Measurements from ENCODE around the gene FOXA1.

The FOXA1 gene

DNA sequence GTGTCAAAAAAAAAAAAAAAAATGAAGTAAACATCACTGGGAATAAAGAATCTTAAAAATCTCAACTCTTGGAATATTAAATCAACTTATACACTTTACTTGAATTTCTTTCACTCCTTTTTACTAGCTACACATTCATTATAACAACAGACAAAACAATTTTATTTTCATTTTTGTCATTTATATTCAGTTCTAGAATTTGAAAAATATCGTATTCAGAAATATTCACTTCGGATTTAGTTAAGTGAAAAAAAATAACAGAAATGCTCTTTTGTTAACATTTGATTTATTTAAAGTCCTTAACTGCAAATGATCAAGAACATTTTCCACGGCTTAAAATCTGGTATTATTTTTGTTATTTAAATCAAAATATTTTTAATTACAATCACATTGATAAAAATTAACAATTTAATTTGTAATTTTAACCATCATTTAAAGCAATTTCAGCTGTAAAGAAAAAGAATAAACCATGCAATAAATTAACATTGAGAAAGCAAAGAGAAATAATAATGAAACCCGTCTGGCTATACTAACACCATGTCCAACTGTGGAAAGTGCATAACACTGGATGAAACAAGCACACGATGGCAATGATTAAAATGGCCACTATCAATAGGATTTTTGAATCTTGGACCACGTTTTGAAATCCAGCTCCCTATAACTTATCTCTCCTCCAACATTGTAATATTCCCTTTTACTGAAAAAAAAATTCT is 5.2 kb downstream of the FOXA1 start:
- no peak for DNase-seq (ENCODE audit: low read depth)

- no peak for DNase-seq (ENCODE audit: low read depth)
These were observed 5.9 kb downstream of the FOXA1 start for GRCh38 chr14:37588956-37589714.

GRCh38 chr14:37588667-37588955 is 6.4 kb downstream of the FOXA1 start:
- no peak for DNase-seq (ENCODE audit: low read depth)

DNA sequence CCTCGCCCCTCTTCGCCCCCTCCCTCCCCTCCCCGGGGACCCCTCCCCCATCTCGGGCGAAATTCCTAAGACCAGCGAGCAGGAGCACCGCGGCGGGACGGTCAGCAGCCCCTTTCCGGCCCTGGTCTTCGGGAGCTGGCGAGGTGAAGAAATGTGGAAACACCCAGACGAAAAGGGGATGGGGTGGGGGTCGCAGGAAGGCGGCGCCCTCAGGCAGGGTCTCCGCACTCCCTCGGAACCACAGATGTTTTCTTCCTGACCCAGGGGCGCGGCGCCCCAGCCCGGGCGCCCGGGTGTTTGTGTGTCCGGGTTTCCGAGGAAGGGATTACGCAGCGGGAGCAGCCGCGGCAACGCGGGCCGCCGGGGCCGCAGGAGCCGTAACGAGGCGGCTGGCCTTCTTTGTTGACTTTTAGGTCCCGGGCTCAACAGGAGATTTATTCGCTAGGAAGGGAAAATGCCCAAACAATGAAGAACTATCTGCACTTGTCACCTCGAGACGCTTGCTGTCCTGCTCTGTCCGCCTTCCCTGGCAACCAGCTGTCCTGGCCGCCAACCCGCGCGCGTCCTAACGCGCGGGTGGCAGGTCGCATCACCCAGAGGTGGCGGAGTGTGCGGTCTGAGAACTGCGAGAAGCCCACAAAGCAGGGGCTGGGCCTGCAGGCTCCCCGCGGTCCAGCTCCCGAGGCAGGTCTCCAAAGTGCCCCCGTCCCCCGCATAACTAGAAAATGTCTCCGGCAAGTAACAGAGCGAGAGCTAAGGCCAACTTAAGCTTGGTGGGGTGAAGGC is 7.0 kb downstream of the FOXA1 start:
- DNase-seq (ENCODE audit: low read depth): no peak

DNA sequence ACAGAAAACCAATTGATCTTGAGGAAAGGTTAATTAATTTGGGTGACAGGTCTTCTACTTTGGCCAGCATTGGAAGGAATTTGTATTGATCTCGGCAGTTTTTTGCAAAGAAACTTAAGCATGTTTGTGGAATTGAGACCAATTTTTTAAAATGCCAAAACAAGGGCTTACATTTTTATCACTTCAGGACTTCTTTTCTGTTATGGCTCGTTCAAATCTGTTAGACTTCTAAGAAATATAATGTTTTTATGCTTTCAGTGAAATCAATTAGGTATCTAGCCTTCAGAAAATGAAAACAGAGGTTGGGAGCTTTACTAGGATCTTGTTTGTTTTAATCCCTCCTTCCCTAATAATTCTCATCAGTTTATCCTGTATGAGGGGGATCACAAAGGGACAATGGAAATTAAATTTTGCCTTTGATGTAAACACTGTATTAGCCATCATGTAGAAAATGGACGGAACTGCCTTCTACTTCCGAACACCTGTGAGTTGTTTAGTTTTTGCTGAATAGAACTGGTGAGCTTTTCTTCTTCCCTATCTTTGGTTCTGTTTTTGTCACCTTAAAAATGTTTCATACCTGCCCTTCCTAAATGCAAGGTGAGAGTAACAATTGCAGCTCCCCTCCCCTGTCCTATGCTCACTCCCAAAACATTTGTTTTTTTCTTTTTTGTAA is 7.8 kb downstream of the FOXA1 start:
- DNase-seq (ENCODE audit: low read depth): no peak

DNA sequence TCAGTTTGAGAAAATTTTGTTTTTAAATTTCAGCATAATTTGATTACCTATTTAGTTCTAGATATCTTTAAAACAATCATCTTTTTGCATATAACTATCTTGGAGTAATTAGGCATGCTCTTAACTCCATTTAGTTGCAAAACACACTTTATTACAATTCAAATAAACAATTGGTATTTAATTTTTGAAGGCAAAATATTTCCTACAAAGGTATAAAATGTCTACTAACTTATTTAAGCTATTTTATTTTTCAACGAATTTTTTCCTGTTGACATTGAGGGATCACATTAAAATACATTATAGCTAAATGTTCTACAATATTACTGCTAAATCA is 8.3 kb downstream of the FOXA1 start:
- no peak for DNase-seq (ENCODE audit: low read depth)

- DNase-seq (ENCODE audit: low read depth): no peak
These were observed 8.9 kb downstream of the FOXA1 start for GRCh38 chr14:37585971-37586796.

DNA sequence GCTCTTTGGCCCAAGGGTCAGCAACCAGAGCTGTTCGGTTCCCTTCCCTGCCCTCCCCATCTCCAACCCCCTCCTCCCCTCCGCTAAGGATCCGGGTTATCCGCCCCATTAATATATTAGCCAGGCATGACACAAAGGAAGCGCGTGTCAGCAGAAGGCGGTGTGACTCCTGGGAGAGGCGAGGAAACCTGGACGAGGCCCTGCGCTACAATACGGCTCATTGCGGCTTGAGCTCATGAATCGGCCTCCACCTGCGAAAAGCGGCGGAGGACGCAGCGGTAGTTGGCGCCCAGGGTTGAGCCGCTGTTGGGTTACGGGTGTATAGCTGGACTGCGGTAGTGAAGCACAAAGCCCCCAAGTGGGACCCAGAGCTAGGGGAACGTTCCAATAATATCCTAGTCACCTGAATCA is 9.9 kb downstream of the FOXA1 start:
- DNase-seq (ENCODE audit: low read depth): no peak

DNA sequence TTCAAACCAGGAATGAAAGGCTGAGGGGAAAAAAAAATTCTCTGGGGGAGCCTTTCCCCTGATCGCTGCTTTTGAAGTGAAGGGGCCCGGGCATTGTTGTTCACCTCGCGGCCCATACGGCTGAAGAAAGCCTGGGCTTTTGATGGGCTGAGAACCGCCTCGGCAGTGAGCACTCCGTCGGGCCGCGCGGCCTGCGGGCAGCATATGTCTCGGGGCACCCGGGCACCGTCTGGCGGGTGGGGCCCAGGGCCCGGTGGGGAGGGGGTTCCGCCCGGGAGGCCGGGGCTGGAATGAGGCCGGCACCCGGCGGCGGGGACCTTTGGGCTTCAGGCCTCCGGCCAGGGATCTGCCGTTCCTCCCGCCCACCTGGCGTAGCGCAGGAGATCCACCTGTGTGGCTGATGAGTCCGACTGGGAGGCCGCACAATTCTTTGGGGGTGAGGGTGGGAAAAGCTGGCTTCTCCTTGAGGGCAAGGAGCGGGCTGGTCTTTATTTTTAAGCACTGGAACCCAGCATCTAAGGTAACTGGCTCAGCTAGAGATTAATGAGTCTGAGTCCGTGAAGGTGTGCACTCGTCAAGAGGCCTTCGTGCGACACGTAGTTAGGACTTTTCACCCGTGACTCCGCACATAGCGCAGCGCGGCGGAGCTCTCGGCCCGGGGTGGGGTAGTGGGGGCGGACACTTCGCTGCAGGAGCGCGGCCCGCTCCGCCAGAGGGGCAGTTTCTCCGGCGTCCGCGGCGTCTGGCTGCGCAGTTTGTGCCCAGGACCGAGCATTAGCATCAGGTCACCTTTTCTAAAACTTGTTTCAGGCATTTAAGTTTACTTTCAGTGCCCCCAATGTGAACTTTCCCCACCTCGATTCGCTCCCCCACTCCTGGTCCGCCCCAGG is 10.6 kb downstream of the FOXA1 start:
- no peak for DNase-seq (ENCODE audit: low read depth)

DNA sequence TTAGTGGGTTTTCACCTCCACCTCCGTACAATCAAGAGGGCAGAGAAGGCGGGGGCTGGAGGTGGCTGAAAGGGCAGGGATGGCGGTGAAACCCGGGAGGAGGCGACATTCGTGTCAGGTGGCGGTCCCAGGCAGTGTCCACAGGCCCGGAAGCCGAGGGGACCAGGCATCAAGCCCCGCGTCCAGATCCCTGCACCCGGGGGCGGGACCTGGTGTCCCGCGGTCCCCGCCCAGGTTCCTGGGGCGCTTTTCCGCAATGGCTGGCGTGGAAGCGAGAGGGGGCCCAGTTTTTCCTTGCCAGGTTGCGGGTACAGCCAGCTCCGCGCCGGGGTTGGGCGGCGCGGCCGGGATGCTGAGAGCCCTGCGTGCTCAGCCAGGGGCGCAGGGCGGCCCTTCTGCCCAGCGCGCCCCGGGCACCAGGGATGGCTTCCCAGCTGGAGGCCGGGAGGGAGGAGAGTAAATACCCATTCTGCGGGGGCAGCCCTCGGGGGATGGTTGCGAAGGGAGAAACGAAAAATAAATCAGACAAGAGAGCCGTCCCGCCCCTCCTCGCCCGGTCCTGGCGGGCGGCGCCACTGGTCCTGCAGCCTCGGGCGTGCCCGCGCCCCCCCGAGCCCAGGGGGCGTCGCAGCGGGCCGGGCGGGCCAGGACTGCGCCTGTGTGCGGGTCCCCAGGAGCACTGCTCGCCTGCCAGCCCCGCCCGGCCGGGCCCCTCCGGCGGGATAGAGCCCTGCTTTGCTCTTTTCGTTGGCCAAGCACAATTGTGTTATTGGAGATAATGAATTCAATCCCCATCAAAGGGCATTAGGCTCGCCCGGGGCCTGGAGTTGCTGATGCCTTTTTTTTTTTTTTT is 11.5 kb downstream of the FOXA1 start:
- DNase-seq (ENCODE audit: low read depth): no peak

- no peak for DNase-seq (ENCODE audit: low read depth)
These were observed 14.9 kb downstream of the FOXA1 start for GRCh38 chr14:37580146-37580545.

- DNase-seq (ENCODE audit: low read depth): no peak
These were observed 15.8 kb downstream of the FOXA1 start for GRCh38 chr14:37579274-37579673.

- no peak for DNase-seq (ENCODE audit: low read depth)
These were observed 21.7 kb downstream of the FOXA1 start for GRCh38 chr14:37573356-37573755.

GRCh38 chr14:37571391-37571790 is 23.7 kb downstream of the FOXA1 start:
- no peak for DNase-seq (ENCODE audit: low read depth)

DNA sequence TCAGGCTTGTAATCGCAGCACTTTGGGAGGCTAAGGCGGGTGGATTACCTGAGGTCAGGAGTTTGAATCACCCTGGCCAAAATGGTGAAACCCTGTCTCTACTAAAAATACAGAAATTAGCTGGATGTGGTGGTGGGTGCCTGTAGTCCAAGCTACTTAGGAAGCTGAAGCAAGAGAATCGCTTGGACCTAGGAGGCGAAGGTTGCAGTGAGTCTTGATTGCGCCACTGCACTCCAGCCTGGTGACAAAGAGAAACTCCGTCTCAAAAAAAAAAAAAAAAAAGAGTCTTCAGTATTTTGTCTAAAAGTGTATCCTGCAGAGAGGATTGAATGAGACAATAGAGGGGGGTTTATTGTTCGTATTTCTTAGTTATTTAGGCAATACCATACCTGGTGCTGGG is 25.3 kb downstream of the FOXA1 start:
- DNase-seq (ENCODE audit: low read depth): no peak

- no peak for DNase-seq (ENCODE audit: low read depth)
These were observed 28.2 kb downstream of the FOXA1 start for GRCh38 chr14:37566811-37567371.

- no peak for DNase-seq (ENCODE audit: low read depth)
These were observed 29.5 kb downstream of the FOXA1 start for GRCh38 chr14:37565550-37565949.

GRCh38 chr14:37563189-37563588 is 31.9 kb downstream of the FOXA1 start:
- no peak for DNase-seq (ENCODE audit: low read depth)

DNA sequence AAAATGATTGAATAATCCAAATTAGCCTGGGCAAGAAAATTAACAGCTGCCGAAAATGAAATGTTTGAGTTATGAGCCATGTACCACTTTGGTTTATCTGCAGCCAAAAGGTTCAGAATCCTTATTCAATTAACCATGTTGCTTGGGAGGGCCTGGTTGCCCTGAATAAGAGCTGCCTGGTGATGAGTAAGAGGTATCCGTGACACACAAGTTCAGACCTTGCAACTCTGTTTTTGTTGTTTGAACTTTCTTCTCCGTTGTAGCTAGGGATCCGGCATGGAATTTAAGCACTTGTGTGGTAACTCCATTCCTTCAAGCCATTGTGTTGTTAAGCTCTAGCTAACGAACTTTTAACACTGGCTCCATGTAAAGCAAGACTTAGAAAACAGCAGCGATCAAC is 35.7 kb downstream of the FOXA1 start:
- no peak for DNase-seq (ENCODE audit: low read depth)

GRCh38 chr14:37558740-37559139 is 36.3 kb downstream of the FOXA1 start:
- no peak for DNase-seq (ENCODE audit: low read depth)
